IMR-90 (cell line): ENCODE data around the gene GVQW3. TPM values are rescaled to one million over a fixed set of nuclear protein-coding genes. Genes with fewer than 3 reads are reported as not detected.
"Not testable (repeated sequence)": the region's sequence is repeated elsewhere in the genome, so short reads cannot be mapped to it uniquely, and the experiment has no call there.

Source experiments
- ATAC-seq: fragments of 200-7000 bp; cut with Tn5 transposase; 2 replicates; pipeline ENCODE4 v1.9.1; 2020; ENCODE audit warnings: low read depth, mild to moderate bottlenecking, moderate library complexity
- BruUV-seq: library from RNA; stranded (reverse); fragments of 400-500 nt; replicated peaks from 2 replicates; lab custom pipeline; 2021; lab: Mats Ljungman, UMichigan
- CTCF ChIA-PET: fragments of 300-600 bp; formaldehyde crosslinking; extraction: SDS; loops from one replicate; lab custom pipeline; 2021; ENCODE audit warnings: antibody characterized with exemption; lab: Yijun Ruan, JAX
- POLR2A ChIA-PET: fragments of 300-600 bp; sonication (Branson Sonifier 250); formaldehyde crosslinking; loops from one replicate; lab custom pipeline; 2022; ENCODE audit warnings: antibody characterized with exemption; ENCODE audit not compliant: unreplicated experiment; lab: Charles Lee
- DNase-seq: peaks from one replicate; pipeline ENCODE4 v3.0.0; 2013
- H2AFZ ChIP-seq: replicated peaks from 2 replicates; pipeline ENCODE3; 2013; ENCODE audit warnings: low read length, mild to moderate bottlenecking; ENCODE audit not compliant: poor library complexity
- H2AK5ac ChIP-seq: 2 replicates; pipeline ENCODE4 v1.6.1; 2013; ENCODE audit warnings: low read depth, low read length, inconsistent platforms
- H2AK9ac ChIP-seq: replicated peaks from 2 replicates; pipeline ENCODE3; 2013; ENCODE audit warnings: mild to moderate bottlenecking, low read depth, low read length, moderate library complexity; ENCODE audit not compliant: poor library complexity
- H2BK120ac ChIP-seq: 2 replicates; pipeline ENCODE4 v1.6.1; 2013; ENCODE audit warnings: low read depth, low read length, inconsistent platforms
- H2BK15ac ChIP-seq: 3 replicates; pipeline ENCODE4 v1.6.1; 2013; ENCODE audit warnings: low read depth, low read length, inconsistent platforms
- H2BK20ac ChIP-seq: 2 replicates; pipeline ENCODE4 v1.6.1; 2013; ENCODE audit warnings: low read depth, mild to moderate bottlenecking, inconsistent platforms, low read length, moderate library complexity
- H2BK5ac ChIP-seq: 2 replicates; pipeline ENCODE4 v1.6.1; 2013; ENCODE audit warnings: mild to moderate bottlenecking, low read depth, low read length, inconsistent platforms; ENCODE audit not compliant: poor library complexity, severe bottlenecking
- H3K14ac ChIP-seq: replicated peaks from 2 replicates; pipeline ENCODE4 v1.6.1; 2013; ENCODE audit warnings: low read depth, low read length, inconsistent platforms
- H3K18ac ChIP-seq: 2 replicates; pipeline ENCODE4 v1.6.1; 2013; ENCODE audit warnings: low read depth, low read length, control low read depth
- H3K23ac ChIP-seq: 2 replicates; pipeline ENCODE4 v1.6.1; 2013; ENCODE audit warnings: low read depth, low read length, inconsistent platforms
- H3K27ac ChIP-seq: 2 replicates; pipeline ENCODE4 v1.5.1; 2013; ENCODE audit warnings: mild to moderate bottlenecking, control low read depth, low read length; ENCODE audit not compliant: insufficient read depth
- H3K27me3 ChIP-seq: 2 replicates; pipeline ENCODE4 v1.6.1; 2013; ENCODE audit warnings: low read length; ENCODE audit not compliant: control insufficient read depth, insufficient read depth
- H3K36me3 ChIP-seq: 2 replicates; pipeline ENCODE4 v1.6.1; 2013; ENCODE audit warnings: low read length, mixed read lengths; ENCODE audit not compliant: control insufficient read depth, insufficient read depth
- H3K4ac ChIP-seq: 2 replicates; pipeline ENCODE4 v1.6.1; 2013; ENCODE audit warnings: low read depth, low read length, inconsistent platforms
- H3K4me1 ChIP-seq: 2 replicates; pipeline ENCODE4 v1.6.1; 2013; ENCODE audit warnings: low read length, mixed read lengths; ENCODE audit not compliant: control insufficient read depth, insufficient read depth
- H3K4me2 ChIP-seq: 2 replicates; pipeline ENCODE4 v1.6.1; 2013; ENCODE audit warnings: low read depth, mild to moderate bottlenecking, control low read depth, low read length, moderate library complexity
- H3K4me3 ChIP-seq: 2 replicates; pipeline ENCODE4 v1.5.1; 2013; ENCODE audit warnings: low read depth, mild to moderate bottlenecking, control low read depth, low read length, moderate library complexity; ENCODE audit not compliant: insufficient read depth
- H3K56ac ChIP-seq: 2 replicates; pipeline ENCODE4 v1.6.1; 2013; ENCODE audit warnings: low read length, inconsistent platforms; ENCODE audit not compliant: insufficient read depth; ENCODE audit errors: extremely low read depth
- H3K79me1 ChIP-seq, 2 experiments: 2 replicates each; pipeline ENCODE4 v1.6.1; 2013; ENCODE audit warnings: low read length in 2 of 2, inconsistent platforms in 1 of 2, low read depth in 1 of 2
- H3K9ac ChIP-seq: 2 replicates; pipeline ENCODE4 v1.6.1; 2013; ENCODE audit warnings: low read depth, low read length, control low read depth
- H3K9me1 ChIP-seq: 2 replicates; pipeline ENCODE4 v1.6.1; 2013; ENCODE audit warnings: low read length, inconsistent platforms; ENCODE audit not compliant: insufficient read depth
- H3K9me3 ChIP-seq: 2 replicates; pipeline ENCODE4 v1.6.1; 2013; ENCODE audit warnings: low read length; ENCODE audit not compliant: control insufficient read depth, insufficient read depth
- H4K20me1 ChIP-seq: 2 replicates; pipeline ENCODE4 v1.6.1; 2013; ENCODE audit warnings: low read length, inconsistent platforms; ENCODE audit not compliant: insufficient read depth
- H4K5ac ChIP-seq: 2 replicates; pipeline ENCODE4 v1.6.1; 2013; ENCODE audit warnings: mild to moderate bottlenecking, low read depth, low read length, control low read depth
- H4K8ac ChIP-seq, 2 experiments: 2 replicates each; pipeline ENCODE4 v1.6.1; 2013; ENCODE audit warnings: low read depth in 2 of 2, low read length in 2 of 2, control low read depth in 1 of 2, inconsistent platforms in 1 of 2
- H4K91ac ChIP-seq: 2 replicates; pipeline ENCODE4 v1.6.1; 2013; ENCODE audit warnings: low read depth, low read length, inconsistent platforms; ENCODE audit not compliant: insufficient read depth
- whole genome bisulfite sequencing, 2 experiments: methylation state at CpG; one replicate each; pipeline versions ENCODE4 v1.1.5 to v1.1.7; 2013; ENCODE audit warnings: missing lambda C conversion rate in 2 of 2; ENCODE audit not compliant: insufficient read length in 1 of 2; ENCODE audit errors: extremely low coverage in 2 of 2; 5-methylcytosine and 5-hydroxymethylcytosine counted together
- dilution Hi-C: fragments of 300-500 bp; cut with HindIII; formaldehyde crosslinking; loops from one replicate; pipeline ENCODE4 v1.14.3; 2018; ENCODE audit warnings: low sequenced_read_pairs; ENCODE audit not compliant: unreplicated experiment
- in situ Hi-C: fragments of 300-500 bp; cut with MboI; formaldehyde crosslinking; loops from 3 replicates; pipeline ENCODE4 v1.14.3; 2019; ENCODE audit warnings: low sequenced_read_pairs, inconsistent platforms, mixed read lengths
- intact Hi-C: fragments of 100-400 bp; cut with micrococcal nuclease; formaldehyde crosslinking; loops from 2 replicates; pipeline ENCODE4 v1.10.0; 2022
- polyA plus RNA-seq, 3 experiments: library from polyadenylated mRNA; depleted of rRNA; stranded (reverse); fragments of >200 nt; gene quantifications; 2 replicates each; pipeline ENCODE4 v1.2.3, GENCODE V29; 2012; ENCODE audit warnings: low replicate concordance in 1 of 3
- total RNA-seq: library from RNA; depleted of rRNA; stranded (reverse); fragments of >200 nt; gene quantifications from 2 replicates; pipeline ENCODE4 v1.2.3, GENCODE V29; 2012

GVQW3 gene
- total and polyA plus RNA-seq, 2 of the 4 experiments (the other 2 are of a cell fraction) = 0.96 to 1.1 TPM

- H2AK9ac ChIP-seq, ATAC-seq, intact Hi-C loops, H2BK120ac ChIP-seq, H3K9ac ChIP-seq, H3K36me3 ChIP-seq, H4K91ac ChIP-seq, H3K18ac ChIP-seq, H3K4me1 ChIP-seq, dilution Hi-C loops, H4K20me1 ChIP-seq, CTCF ChIA-PET, H3K27ac ChIP-seq, H3K23ac ChIP-seq, H3K27me3 ChIP-seq, H4K5ac ChIP-seq, H2AK5ac ChIP-seq, H2BK20ac ChIP-seq, H2BK5ac ChIP-seq, H2AFZ ChIP-seq, H3K4ac ChIP-seq, H3K79me1 ChIP-seq, BruUV-seq, H2BK15ac ChIP-seq, H4K8ac ChIP-seq, DNase-seq, H3K56ac ChIP-seq, H3K4me3 ChIP-seq, H3K9me1 ChIP-seq, H3K4me2 ChIP-seq, H3K14ac ChIP-seq, in situ Hi-C loops, H3K9me3 ChIP-seq, POLR2A ChIA-PET: not testable (repeated sequence)
- 83% methylated on average over 1 of the region's 8 CpGs; no CpG with 5 or more reads in 1 of the 2 experiments for WGBS, 2 experiments
Measured at GRCh38 chr11:76401484-76401883, 20.4 kb downstream of the GVQW3 start.
